Thyroid gland (tissue), 4 donors: ENCODE measurements around the gene MS4A10. TPM values are rescaled to one million over a fixed set of nuclear protein-coding genes. Genes with fewer than 3 reads are reported as not detected.

Experiments used
- DNase-seq, 2 donors: peaks; one replicate each; pipeline ENCODE4 v3.0.0-alpha.2; 2019
- H3K27ac ChIP-seq, 3 donors: fragments of 200-600 bp; sonication (generic); 1 replicate in 2 of 3; 2 replicates in 1 of 3; pipeline ENCODE4 v1.5.1; 2016 to 2019; ENCODE audit warnings: mild to moderate bottlenecking in 1 of 3, moderate library complexity in 1 of 3
- H3K27me3 ChIP-seq: fragments of 200-600 bp; sonication (generic); one replicate; pipeline ENCODE4 v1.5.1; 2019
- H3K36me3 ChIP-seq, 2 donors: fragments of 200-600 bp; sonication (generic); one replicate each; pipeline ENCODE4 v1.5.1; 2016 to 2019
- H3K4me1 ChIP-seq, 2 donors: fragments of 200-600 bp; sonication (generic); one replicate each; pipeline ENCODE4 v1.5.1; 2017 to 2019
- H3K4me3 ChIP-seq, 3 donors: fragments of 200-600 bp; sonication (generic); replicated peaks in 1 of 3; 1 replicate in 2 of 3; 2 replicates in 1 of 3; pipeline ENCODE4 v1.5.1; 2016; ENCODE audit warnings: mild to moderate bottlenecking in 1 of 3
- H3K9me3 ChIP-seq: fragments of 200-600 bp; sonication (generic); one replicate; pipeline ENCODE4 v1.5.1; 2017
- CTCF ChIP-seq, 6 experiments: fragments of 200-600 bp in 3 of 6; fragments of 450-650 bp in 3 of 6; sonication (generic) in 3 of 6; IDR thresholded peaks; one replicate each; pipeline ENCODE4 v1.5.1; 2016 to 2019; ENCODE audit warnings: antibody characterized with exemption in 6 of 6, mild to moderate bottlenecking in 2 of 6, inconsistent platforms in 1 of 6, moderate library complexity in 1 of 6
- POLR2A ChIP-seq, 2 donors: fragments of 450-650 bp; IDR thresholded peaks; one replicate each; pipeline ENCODE4 v1.6.1; 2017; ENCODE audit warnings: antibody characterized with exemption in 2 of 2, mild to moderate bottlenecking in 2 of 2, moderate library complexity in 1 of 2
- WGBS, 2 donors: methylation state at CpG; one replicate each; pipeline ENCODE4 v1.1.5; 2017; 5-methylcytosine and 5-hydroxymethylcytosine counted together
- intact Hi-C: fragments of 100-400 bp; cut with DNase I; formaldehyde crosslinking; loops from one replicate; pipeline ENCODE4 v1.15.1; 2023
- total RNA-seq, 4 donors: library from RNA; depleted of rRNA; stranded (reverse); fragments of >200 nt; gene quantifications; one replicate each; pipeline ENCODE4 v1.2.3, GENCODE V29; 2016

Gene MS4A10
- total RNA-seq, 4 donors from 2014 or later, result not detected

DNA sequence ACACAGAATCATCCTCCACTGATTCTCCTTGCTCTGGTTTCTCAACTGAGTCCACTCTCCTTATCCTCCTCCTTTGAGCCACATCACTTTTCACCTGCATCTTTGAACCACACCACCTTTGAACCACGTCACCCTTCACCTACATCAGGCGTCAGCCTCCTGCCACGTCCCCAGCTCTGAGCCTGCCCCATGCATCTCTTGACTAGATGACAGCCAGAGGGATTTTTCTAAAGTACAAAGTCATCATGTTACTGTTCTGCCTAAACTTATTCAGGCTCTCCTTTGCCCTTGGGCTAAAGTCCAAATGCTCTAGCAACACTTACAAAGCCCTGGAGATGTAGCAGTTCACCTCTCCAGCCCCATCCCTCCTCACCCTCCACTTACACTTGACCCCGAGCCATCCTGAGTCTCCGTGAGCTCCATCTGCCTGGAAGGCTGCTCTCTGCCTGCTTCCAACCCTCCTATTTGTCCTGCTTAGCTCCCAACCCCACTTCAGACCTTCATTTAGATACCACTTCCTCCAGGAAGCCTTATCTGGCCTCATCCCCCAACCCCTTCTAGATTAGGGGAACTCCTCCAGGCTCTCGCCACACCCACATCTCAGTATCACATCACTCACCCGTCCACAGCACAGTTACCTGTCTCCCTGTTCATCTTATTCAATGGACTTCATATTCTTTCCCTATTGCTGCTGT, 3.7 kb upstream of the MS4A10 start:
- no peak for DNase-seq
- H3K4me1 ChIP-seq, result no peaks in the 10 kb centered on the region
- H3K36me3 ChIP-seq, result no peaks in the 10 kb centered on the region
- H3K27me3 ChIP-seq, result no peaks in the 10 kb centered on the region
- H3K27ac ChIP-seq, result no peak overlapping the region
- intact Hi-C loops, result no loop called here
- TF ChIP-seq CTCF (IDR thresholded peaks at IDR 0.05) (no peak), POLR2A (IDR thresholded peaks at IDR 0.05) (no peak)
- H3K9me3 ChIP-seq, result no peaks in the 10 kb centered on the region
- WGBS, 2 donors, result 75 to 84% methylated on average over 7 of the region's 7 CpGs
- no peak overlapping the region for H3K4me3 ChIP-seq

GRCh38 chr11:60781981-60782316, 3.2 kb upstream of the MS4A10 start:
- H3K4me1 ChIP-seq, result peaks cover 0 to 1% of the 10 kb centered on the region in 2 donors
- H3K27ac ChIP-seq, result no peak overlapping the region
- no peaks in the 10 kb centered on the region for H3K9me3 ChIP-seq
- H3K4me3 ChIP-seq, result no peak overlapping the region
- intact Hi-C loops, result no loop called here
- H3K27me3 ChIP-seq, result no peaks in the 10 kb centered on the region
- DNase-seq, result no peak
- WGBS, 2 donors, result 91 to 93% methylated on average over 4 of the region's 4 CpGs
- TF ChIP-seq POLR2A (IDR thresholded peaks at IDR 0.05) (no peak), CTCF (IDR thresholded peaks at IDR 0.05) (no peak)
- no peaks in the 10 kb centered on the region for H3K36me3 ChIP-seq

DNA sequence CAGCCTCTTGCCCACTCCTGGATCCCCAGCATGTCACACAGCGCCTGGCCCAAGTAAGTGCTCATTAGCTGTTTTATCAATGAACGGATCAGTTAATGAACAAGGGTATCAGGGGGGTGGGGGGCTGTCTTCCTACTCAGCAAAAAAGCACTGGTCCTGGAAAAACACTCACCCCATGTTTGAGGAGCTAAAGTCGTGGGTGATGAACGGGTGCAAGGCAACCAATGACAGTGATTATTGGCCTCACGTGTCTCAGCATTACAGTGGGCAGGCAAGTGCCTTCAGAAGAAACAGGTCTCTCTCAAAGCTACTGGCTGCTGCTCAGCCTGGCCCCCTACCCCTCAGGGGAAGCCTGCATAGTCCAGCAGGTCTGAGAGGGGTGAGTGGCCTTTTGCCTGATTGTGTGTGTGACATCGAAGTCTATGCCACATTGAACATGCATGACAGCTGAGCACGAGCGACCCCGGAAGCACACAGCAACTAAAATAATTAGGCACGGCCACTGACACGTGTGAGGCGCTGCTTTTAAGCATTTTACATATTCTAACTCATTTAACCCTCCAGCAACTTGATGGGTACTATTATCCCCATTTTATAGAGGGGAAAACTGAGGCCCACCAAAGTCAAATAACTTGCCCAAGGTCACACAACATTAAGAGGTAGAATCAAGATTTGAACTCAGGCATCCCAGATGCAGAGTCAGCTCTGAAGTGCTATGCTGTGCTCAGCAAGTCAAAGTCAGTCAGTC, 2.6 kb upstream of the MS4A10 start:
- TF ChIP-seq POLR2A (IDR thresholded peaks at IDR 0.05) (no peak), CTCF (IDR thresholded peaks at IDR 0.05) (no peak)
- 73 to 86% methylated on average over 11 to 12 of the region's 12 CpGs for WGBS, 2 donors
- no peaks in the 10 kb centered on the region for H3K9me3 ChIP-seq

GRCh38 chr11:60783141-60783484, 2.0 kb upstream of the MS4A10 start:
- no peaks in the 10 kb centered on the region for H3K36me3 ChIP-seq

More for the DNA sequence above, 2.6 kb upstream of the MS4A10 start:
- Histone ChIP-seq H3K27ac (no peak overlapping the region), H3K4me3 (no peak overlapping the region), H3K27me3 (no peaks in the 10 kb centered on the region), H3K4me1 (peaks cover 0 to 4% of the 10 kb centered on the region in 2 donors), H3K36me3 (no peaks in the 10 kb centered on the region)
- intact Hi-C loops, result no loop called here
- DNase-seq, result no peak

More at GRCh38 chr11:60783141-60783484, 2.0 kb upstream of the MS4A10 start:
- Histone ChIP-seq H3K4me3 (no peak overlapping the region), H3K9me3 (no peaks in the 10 kb centered on the region), H3K27ac (no peak overlapping the region), H3K27me3 (no peaks in the 10 kb centered on the region), H3K4me1 (peaks cover 0 to 4% of the 10 kb centered on the region in 2 donors)
- DNase-seq, result no peak
- TF ChIP-seq CTCF (IDR thresholded peaks at IDR 0.05) (no peak), POLR2A (IDR thresholded peaks at IDR 0.05) (no peak)
- whole genome bisulfite sequencing, 2 donors, result 95 to 96% methylated on average over 8 of the region's 8 CpGs
- intact Hi-C loops, result no loop called here
